Measurements from ENCODE around the gene PNMT. TPM values are rescaled to one million over a fixed set of nuclear protein-coding genes. Genes with fewer than 3 reads are reported as not detected.

The PNMT gene
- total and polyA plus RNA-seq, 2 of the 13 experiments (the other 11 are each of a cell fraction or from before 2014, with no cell fraction given), result 0.25 TPM; not detected in 1

DNA sequence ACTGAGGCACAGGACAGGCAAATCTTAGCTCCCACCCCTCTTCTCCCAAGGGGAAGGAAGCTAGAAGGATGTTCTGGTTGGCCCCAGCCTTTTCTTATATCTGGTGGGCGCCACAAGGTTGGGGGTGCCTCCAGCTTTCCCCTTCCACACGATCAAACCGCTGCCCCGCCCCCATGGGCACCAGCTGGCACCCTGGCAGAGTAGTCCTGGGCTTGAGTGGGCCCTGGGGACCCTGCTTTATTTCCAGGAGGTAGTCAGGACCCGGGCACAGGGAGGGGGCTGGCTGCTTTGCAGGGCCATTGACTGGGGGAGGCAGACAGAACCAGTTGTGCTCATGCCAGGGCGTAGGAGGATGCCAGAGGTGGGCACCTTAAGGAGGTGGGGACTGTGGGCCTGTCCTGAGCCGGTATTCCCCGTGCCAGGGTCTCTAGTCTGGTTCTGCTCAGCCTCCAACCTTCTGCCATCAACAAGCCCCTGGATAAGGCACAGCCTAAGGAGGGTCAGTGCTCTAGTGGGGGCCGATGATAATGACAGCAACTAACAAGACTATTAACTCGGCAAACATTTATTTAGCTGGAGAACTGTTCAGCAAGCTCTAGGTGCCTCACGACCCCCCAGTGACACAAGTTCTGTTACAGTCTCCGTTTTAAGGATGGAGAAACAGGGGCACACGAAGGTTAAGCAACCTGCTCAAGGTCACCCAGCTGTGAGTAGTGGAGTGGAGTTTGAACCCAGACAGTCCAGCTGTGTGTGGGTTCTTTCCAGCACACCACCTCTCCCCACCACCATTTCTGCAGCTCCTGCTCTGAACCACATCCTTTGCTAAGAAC is 49.1 kb upstream of the PNMT start (continued):
- TF ChIP-seq, protein P1, sequence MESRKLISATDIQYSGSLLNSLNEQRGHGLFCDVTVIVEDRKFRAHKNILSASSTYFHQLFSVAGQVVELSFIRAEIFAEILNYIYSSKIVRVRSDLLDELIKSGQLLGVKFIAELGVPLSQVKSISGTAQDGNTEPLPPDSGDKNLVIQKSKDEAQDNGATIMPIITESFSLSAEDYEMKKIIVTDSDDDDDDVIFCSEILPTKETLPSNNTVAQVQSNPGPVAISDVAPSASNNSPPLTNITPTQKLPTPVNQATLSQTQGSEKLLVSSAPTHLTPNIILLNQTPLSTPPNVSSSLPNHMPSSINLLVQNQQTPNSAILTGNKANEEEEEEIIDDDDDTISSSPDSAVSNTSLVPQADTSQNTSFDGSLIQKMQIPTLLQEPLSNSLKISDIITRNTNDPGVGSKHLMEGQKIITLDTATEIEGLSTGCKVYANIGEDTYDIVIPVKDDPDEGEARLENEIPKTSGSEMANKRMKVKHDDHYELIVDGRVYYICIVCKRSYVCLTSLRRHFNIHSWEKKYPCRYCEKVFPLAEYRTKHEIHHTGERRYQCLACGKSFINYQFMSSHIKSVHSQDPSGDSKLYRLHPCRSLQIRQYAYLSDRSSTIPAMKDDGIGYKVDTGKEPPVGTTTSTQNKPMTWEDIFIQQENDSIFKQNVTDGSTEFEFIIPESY (CRISPR knock-in tag; IDR thresholded peaks at IDR 0.05), result no peak
- TF ChIP-seq CBX5 (CRISPR knock-in tag; IDR thresholded peaks at IDR 0.05; ENCODE audit: borderline replicate concordance), result no peak; the same call in 1 of the 2 replicates
- TF ChIP-seq BRCA1 (CRISPR knock-in tag; IDR thresholded peaks at IDR 0.05), result no peak
- TF ChIP-seq CEBPG (CRISPR knock-in tag; IDR thresholded peaks at IDR 0.05), result peak; percentile 53; the same call in 1 of the 2 replicates
- TF ChIP-seq TMF1 (CRISPR knock-in tag; IDR thresholded peaks at IDR 0.05; ENCODE audit: low read depth), result no peak
- no peak for TF ChIP-seq ZNF672 (CRISPR knock-in tag; IDR thresholded peaks at IDR 0.05)
- no peak for TF ChIP-seq ZFP1 (CRISPR knock-in tag; IDR thresholded peaks at IDR 0.05)
- peak; percentile 48; the same call in 1 of the 2 replicates for TF ChIP-seq TARDBP (CRISPR knock-in tag; IDR thresholded peaks at IDR 0.05)
- no peak for TF ChIP-seq ZNF567 (CRISPR knock-in tag; IDR thresholded peaks at IDR 0.05; ENCODE audit: borderline replicate concordance)
- TF ChIP-seq, protein P2, sequence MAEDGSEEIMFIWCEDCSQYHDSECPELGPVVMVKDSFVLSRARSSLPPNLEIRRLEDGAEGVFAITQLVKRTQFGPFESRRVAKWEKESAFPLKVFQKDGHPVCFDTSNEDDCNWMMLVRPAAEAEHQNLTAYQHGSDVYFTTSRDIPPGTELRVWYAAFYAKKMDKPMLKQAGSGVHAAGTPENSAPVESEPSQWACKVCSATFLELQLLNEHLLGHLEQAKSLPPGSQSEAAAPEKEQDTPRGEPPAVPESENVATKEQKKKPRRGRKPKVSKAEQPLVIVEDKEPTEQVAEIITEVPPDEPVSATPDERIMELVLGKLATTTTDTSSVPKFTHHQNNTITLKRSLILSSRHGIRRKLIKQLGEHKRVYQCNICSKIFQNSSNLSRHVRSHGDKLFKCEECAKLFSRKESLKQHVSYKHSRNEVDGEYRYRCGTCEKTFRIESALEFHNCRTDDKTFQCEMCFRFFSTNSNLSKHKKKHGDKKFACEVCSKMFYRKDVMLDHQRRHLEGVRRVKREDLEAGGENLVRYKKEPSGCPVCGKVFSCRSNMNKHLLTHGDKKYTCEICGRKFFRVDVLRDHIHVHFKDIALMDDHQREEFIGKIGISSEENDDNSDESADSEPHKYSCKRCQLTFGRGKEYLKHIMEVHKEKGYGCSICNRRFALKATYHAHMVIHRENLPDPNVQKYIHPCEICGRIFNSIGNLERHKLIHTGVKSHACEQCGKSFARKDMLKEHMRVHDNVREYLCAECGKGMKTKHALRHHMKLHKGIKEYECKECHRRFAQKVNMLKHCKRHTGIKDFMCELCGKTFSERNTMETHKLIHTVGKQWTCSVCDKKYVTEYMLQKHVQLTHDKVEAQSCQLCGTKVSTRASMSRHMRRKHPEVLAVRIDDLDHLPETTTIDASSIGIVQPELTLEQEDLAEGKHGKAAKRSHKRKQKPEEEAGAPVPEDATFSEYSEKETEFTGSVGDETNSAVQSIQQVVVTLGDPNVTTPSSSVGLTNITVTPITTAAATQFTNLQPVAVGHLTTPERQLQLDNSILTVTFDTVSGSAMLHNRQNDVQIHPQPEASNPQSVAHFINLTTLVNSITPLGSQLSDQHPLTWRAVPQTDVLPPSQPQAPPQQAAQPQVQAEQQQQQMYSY (CRISPR knock-in tag; IDR thresholded peaks at IDR 0.05), result no peak
- TF ChIP-seq, protein P3, sequence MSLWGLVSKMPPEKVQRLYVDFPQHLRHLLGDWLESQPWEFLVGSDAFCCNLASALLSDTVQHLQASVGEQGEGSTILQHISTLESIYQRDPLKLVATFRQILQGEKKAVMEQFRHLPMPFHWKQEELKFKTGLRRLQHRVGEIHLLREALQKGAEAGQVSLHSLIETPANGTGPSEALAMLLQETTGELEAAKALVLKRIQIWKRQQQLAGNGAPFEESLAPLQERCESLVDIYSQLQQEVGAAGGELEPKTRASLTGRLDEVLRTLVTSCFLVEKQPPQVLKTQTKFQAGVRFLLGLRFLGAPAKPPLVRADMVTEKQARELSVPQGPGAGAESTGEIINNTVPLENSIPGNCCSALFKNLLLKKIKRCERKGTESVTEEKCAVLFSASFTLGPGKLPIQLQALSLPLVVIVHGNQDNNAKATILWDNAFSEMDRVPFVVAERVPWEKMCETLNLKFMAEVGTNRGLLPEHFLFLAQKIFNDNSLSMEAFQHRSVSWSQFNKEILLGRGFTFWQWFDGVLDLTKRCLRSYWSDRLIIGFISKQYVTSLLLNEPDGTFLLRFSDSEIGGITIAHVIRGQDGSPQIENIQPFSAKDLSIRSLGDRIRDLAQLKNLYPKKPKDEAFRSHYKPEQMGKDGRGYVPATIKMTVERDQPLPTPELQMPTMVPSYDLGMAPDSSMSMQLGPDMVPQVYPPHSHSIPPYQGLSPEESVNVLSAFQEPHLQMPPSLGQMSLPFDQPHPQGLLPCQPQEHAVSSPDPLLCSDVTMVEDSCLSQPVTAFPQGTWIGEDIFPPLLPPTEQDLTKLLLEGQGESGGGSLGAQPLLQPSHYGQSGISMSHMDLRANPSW (CRISPR knock-in tag; IDR thresholded peaks at IDR 0.05; ENCODE audit: borderline replicate concordance), result no peak
- no peak for TF ChIP-seq ZNF10 (CRISPR knock-in tag; IDR thresholded peaks at IDR 0.05; ENCODE audit: borderline replicate concordance, low read depth)
- TF ChIP-seq NFKBIZ (CRISPR knock-in tag; IDR thresholded peaks at IDR 0.05), result no peak
- no peak for TF ChIP-seq KDM5A (IDR thresholded peaks at IDR 0.05; ENCODE audit: borderline replicate concordance, low read length)
- TF ChIP-seq GATAD2A (CRISPR knock-in tag; IDR thresholded peaks at IDR 0.05), result peak; percentile 50; the same call in 1 of the 2 replicates
- TF ChIP-seq TBX2 (CRISPR knock-in tag; IDR thresholded peaks at IDR 0.05; ENCODE audit: borderline replicate concordance), result 0 out of 2 replicates have a peak, but pooled peaks have one; percentile 22
- no peak for TF ChIP-seq ZNF460 (CRISPR knock-in tag; IDR thresholded peaks at IDR 0.05; ENCODE audit: borderline replicate concordance)
- no peak for TF ChIP-seq ZNF333 (CRISPR knock-in tag; IDR thresholded peaks at IDR 0.05; ENCODE audit: borderline replicate concordance)
- TF ChIP-seq KDM5B (CRISPR knock-in tag; IDR thresholded peaks at IDR 0.05; ENCODE audit: borderline replicate concordance), result no peak
- TF ChIP-seq ZNF652 (CRISPR knock-in tag; IDR thresholded peaks at IDR 0.05; ENCODE audit: borderline replicate concordance, low read depth), result no peak
- no peak for TF ChIP-seq ZNF879 (CRISPR knock-in tag; IDR thresholded peaks at IDR 0.05)
- no peak for TF ChIP-seq ZNF17 (CRISPR knock-in tag; IDR thresholded peaks at IDR 0.05)
- no peak for TF ChIP-seq ZNF615 (CRISPR knock-in tag; IDR thresholded peaks at IDR 0.05; ENCODE audit: borderline replicate concordance)
